MM.1S (cell line): ENCODE measurements around the gene SETBP1.

ENCODE experiments used
- EZH2 ChIP-seq: fragments of 300-600 bp; sonication (generic); optimal IDR thresholded peaks from 2 replicates; pipeline ENCODE3; 2017; ENCODE audit warnings: low read depth, mild to moderate bottlenecking, antibody characterized with exemption, low read length, mixed read lengths
- TF ChIP-seq, protein P1 (sequence below): fragments of 300-600 bp; sonication (generic); IDR thresholded peaks from 2 replicates; pipeline ENCODE4 v1.5.1; 2016; ENCODE audit warnings: antibody characterized with exemption, low read length, mixed read lengths

DNA sequence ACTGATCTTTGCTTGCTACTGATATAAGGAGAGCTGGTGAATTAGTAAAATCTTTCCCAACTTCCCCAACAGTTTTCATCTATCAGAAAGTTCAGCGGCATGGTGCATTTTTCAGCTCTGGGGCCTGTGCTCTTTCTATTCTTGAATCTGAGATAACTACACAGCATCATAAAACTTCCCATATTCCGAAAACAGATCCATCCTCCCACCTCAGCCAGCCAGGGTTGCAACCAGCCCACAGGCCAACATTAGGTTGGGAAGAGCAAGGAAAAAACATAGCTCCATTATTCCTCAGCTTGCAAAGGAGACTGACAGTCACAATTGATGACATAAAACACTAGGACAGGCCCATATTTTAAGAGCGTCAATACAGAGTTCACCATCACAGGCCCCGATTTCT, 297.2 kb downstream of the SETBP1 start:
- TF ChIP-seq, protein P1, sequence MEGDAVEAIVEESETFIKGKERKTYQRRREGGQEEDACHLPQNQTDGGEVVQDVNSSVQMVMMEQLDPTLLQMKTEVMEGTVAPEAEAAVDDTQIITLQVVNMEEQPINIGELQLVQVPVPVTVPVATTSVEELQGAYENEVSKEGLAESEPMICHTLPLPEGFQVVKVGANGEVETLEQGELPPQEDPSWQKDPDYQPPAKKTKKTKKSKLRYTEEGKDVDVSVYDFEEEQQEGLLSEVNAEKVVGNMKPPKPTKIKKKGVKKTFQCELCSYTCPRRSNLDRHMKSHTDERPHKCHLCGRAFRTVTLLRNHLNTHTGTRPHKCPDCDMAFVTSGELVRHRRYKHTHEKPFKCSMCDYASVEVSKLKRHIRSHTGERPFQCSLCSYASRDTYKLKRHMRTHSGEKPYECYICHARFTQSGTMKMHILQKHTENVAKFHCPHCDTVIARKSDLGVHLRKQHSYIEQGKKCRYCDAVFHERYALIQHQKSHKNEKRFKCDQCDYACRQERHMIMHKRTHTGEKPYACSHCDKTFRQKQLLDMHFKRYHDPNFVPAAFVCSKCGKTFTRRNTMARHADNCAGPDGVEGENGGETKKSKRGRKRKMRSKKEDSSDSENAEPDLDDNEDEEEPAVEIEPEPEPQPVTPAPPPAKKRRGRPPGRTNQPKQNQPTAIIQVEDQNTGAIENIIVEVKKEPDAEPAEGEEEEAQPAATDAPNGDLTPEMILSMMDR, result no peak
- TF ChIP-seq EZH2, result no peak
